H9 (cell line): ENCODE measurements around the gene KAZN. TPM values are rescaled to one million over a fixed set of nuclear protein-coding genes. Genes with fewer than 3 reads are reported as not detected.

Experiments used
- DNase-seq: peaks from one replicate; pipeline ENCODE4 v3.0.0-alpha.2; 2017
- H2AFZ ChIP-seq: one replicate; pipeline ENCODE4 v1.6.1; 2013; ENCODE audit warnings: mild to moderate bottlenecking, low read length, control low read depth, moderate library complexity
- H2AK5ac ChIP-seq: 2 replicates; pipeline ENCODE4 v1.6.1; 2013; ENCODE audit warnings: low read length, control low read depth, mixed read lengths; ENCODE audit not compliant: insufficient read length
- H2BK120ac ChIP-seq: one replicate; pipeline ENCODE4 v1.6.1; 2013; ENCODE audit warnings: low read depth, mild to moderate bottlenecking, low read length, control low read depth, inconsistent platforms; ENCODE audit not compliant: poor library complexity, severe bottlenecking
- H2BK12ac ChIP-seq: 2 replicates; pipeline ENCODE4 v1.6.1; 2013; ENCODE audit warnings: low read length, control low read depth, mixed read lengths, low read depth; ENCODE audit not compliant: insufficient read length
- H2BK15ac ChIP-seq: 2 replicates; pipeline ENCODE4 v1.6.1; 2013; ENCODE audit warnings: low read depth, low read length, control low read depth
- H2BK20ac ChIP-seq: one replicate; pipeline ENCODE4 v1.6.1; 2013; ENCODE audit warnings: low read depth, mild to moderate bottlenecking, low read length, control low read depth, inconsistent platforms; ENCODE audit not compliant: poor library complexity, severe bottlenecking
- H2BK5ac ChIP-seq: 2 replicates; pipeline ENCODE4 v1.6.1; 2013; ENCODE audit warnings: low read length, control low read depth, mixed read lengths; ENCODE audit not compliant: insufficient read length
- H3K14ac ChIP-seq: 2 replicates; pipeline ENCODE4 v1.6.1; 2013; ENCODE audit warnings: low read length, control low read depth; ENCODE audit not compliant: insufficient read depth
- H3K18ac ChIP-seq: 2 replicates; pipeline ENCODE4 v1.6.1; 2013; ENCODE audit warnings: low read depth, mild to moderate bottlenecking, mixed read lengths, low read length, control low read depth; ENCODE audit not compliant: insufficient read length
- H3K23ac ChIP-seq: 2 replicates; pipeline ENCODE4 v1.6.1; 2013; ENCODE audit warnings: low read length, control low read depth, mixed read lengths, low read depth; ENCODE audit not compliant: insufficient read length
- H3K23me2 ChIP-seq: 2 replicates; pipeline ENCODE4 v1.6.1; 2013; ENCODE audit warnings: low read depth, mild to moderate bottlenecking, mixed read lengths, low read length, control low read depth; ENCODE audit not compliant: insufficient read length, poor library complexity, severe bottlenecking
- H3K27ac ChIP-seq: 2 replicates; pipeline ENCODE4 v1.5.1; 2013; ENCODE audit warnings: low read length, control low read depth, mixed read lengths, low read depth; ENCODE audit not compliant: insufficient read length
- H3K27me3 ChIP-seq: 2 replicates; pipeline ENCODE4 v1.6.1; 2013; ENCODE audit warnings: low read length, control low read depth, inconsistent platforms; ENCODE audit not compliant: insufficient read depth
- H3K4ac ChIP-seq: 2 replicates; pipeline ENCODE4 v1.6.1; 2013; ENCODE audit warnings: low read depth, mild to moderate bottlenecking, control low read depth, inconsistent platforms, low read length, moderate library complexity
- H3K4me1 ChIP-seq: 2 replicates; pipeline ENCODE4 v1.6.1; 2013; ENCODE audit warnings: low read length, control low read depth, inconsistent platforms; ENCODE audit not compliant: insufficient read depth
- H3K4me2 ChIP-seq: 2 replicates; pipeline ENCODE4 v1.6.1; 2013; ENCODE audit warnings: low read length, control low read depth, mixed read lengths; ENCODE audit not compliant: insufficient read length, insufficient read depth
- H3K56ac ChIP-seq: 2 replicates; pipeline ENCODE4 v1.6.1; 2013; ENCODE audit warnings: low read depth, mild to moderate bottlenecking, mixed read lengths, low read length, control low read depth; ENCODE audit not compliant: insufficient read length
- H3K79me1 ChIP-seq: 2 replicates; pipeline ENCODE4 v1.6.1; 2013; ENCODE audit warnings: low read depth, mild to moderate bottlenecking, moderate library complexity, low read length, control low read depth, inconsistent platforms; ENCODE audit not compliant: insufficient read depth, poor library complexity, severe bottlenecking
- H3K79me2 ChIP-seq: 2 replicates; pipeline ENCODE4 v1.6.1; 2013; ENCODE audit warnings: low read length, control low read depth, inconsistent platforms; ENCODE audit not compliant: insufficient read depth
- H3K9ac ChIP-seq: 2 replicates; pipeline ENCODE4 v1.6.1; 2013; ENCODE audit warnings: low read length, control low read depth, mixed read lengths; ENCODE audit not compliant: insufficient read length; ENCODE audit errors: extremely low read depth
- H3K9me3 ChIP-seq: one replicate; pipeline ENCODE4 v1.6.1; 2013; ENCODE audit warnings: low read depth, low read length, inconsistent platforms; ENCODE audit not compliant: control insufficient read depth
- H3T11ph ChIP-seq: one replicate; pipeline ENCODE4 v1.6.1; 2013; ENCODE audit warnings: mild to moderate bottlenecking, low read length, control low read depth, inconsistent platforms
- H4K20me1 ChIP-seq: one replicate; pipeline ENCODE4 v1.6.1; 2013; ENCODE audit not compliant: control insufficient read depth, insufficient read length, insufficient read depth
- H4K5ac ChIP-seq: 2 replicates; pipeline ENCODE4 v1.6.1; 2013; ENCODE audit warnings: low read depth, mild to moderate bottlenecking, mixed read lengths, low read length, control low read depth; ENCODE audit not compliant: insufficient read length
- H4K8ac ChIP-seq: replicated peaks from 2 replicates; pipeline ENCODE4 v1.6.1; 2013; ENCODE audit warnings: low read length, control low read depth, mixed read lengths, low read depth; ENCODE audit not compliant: insufficient read length
- H4K91ac ChIP-seq: 2 replicates; pipeline ENCODE4 v1.6.1; 2013; ENCODE audit warnings: low read depth, mild to moderate bottlenecking, moderate library complexity, mixed read lengths, low read length, control low read depth; ENCODE audit not compliant: insufficient read length
- H3K27ac Mint-ChIP-seq, 3 experiments: 2 replicates in 2 of 3; 3 replicates in 1 of 3; pipeline ENCODE4 v1.8.0; 2020 to 2021; ENCODE audit warnings: mixed read lengths in 3 of 3, mild to moderate bottlenecking in 1 of 3, moderate library complexity in 1 of 3
- H3K27me3 Mint-ChIP-seq: 2 replicates; pipeline ENCODE4 v1.8.0; 2021; ENCODE audit warnings: low read depth, mild to moderate bottlenecking, moderate library complexity, mixed read lengths
- H3K36me3 Mint-ChIP-seq, 3 experiments: 2 replicates in 2 of 3; 3 replicates in 1 of 3; pipeline ENCODE4 v1.8.0; 2020 to 2021; ENCODE audit warnings: low read depth in 3 of 3, mixed read lengths in 3 of 3; ENCODE audit not compliant: insufficient read depth in 1 of 3
- H3K4me1 Mint-ChIP-seq, 2 experiments: 2 replicates each; pipeline ENCODE4 v1.8.0; 2020; ENCODE audit warnings: mixed read lengths in 2 of 2
- H3K4me3 Mint-ChIP-seq, 2 experiments: 2 replicates in 1 of 2; 3 replicates in 1 of 2; pipeline ENCODE4 v1.8.0; 2020 to 2021; ENCODE audit warnings: mild to moderate bottlenecking in 2 of 2, mixed read lengths in 2 of 2, moderate library complexity in 1 of 2
- H3K9me3 Mint-ChIP-seq, 2 experiments: 2 replicates in 1 of 2; 3 replicates in 1 of 2; pipeline ENCODE4 v1.8.0; 2020; ENCODE audit warnings: mild to moderate bottlenecking in 2 of 2, mixed read lengths in 2 of 2, moderate library complexity in 1 of 2
- CTCF ChIP-seq: fragments of 200-600 bp; sonication (generic); conservative IDR thresholded peaks from 3 replicates; pipeline ENCODE4 v1.8.0; 2021; ENCODE audit warnings: antibody characterized with exemption, mild to moderate bottlenecking
- WGBS: extraction: QIAGEN DNeasy Blood & Tissue Kit; methylation state at CpG from one replicate; pipeline ENCODE4 v1.1.7; 2013; ENCODE audit warnings: missing lambda C conversion rate, low lambda C conversion rate, mixed read lengths; ENCODE audit not compliant: insufficient read length; ENCODE audit errors: extremely low coverage; 5-methylcytosine and 5-hydroxymethylcytosine counted together
- total RNA-seq: library from RNA; stranded (reverse); gene quantifications from 2 replicates; pipeline ENCODE4 v1.2.1, GENCODE V29; 2021

KAZN gene
- total RNA-seq, 1 experiment from 2014 or later = 7.6 TPM

DNA sequence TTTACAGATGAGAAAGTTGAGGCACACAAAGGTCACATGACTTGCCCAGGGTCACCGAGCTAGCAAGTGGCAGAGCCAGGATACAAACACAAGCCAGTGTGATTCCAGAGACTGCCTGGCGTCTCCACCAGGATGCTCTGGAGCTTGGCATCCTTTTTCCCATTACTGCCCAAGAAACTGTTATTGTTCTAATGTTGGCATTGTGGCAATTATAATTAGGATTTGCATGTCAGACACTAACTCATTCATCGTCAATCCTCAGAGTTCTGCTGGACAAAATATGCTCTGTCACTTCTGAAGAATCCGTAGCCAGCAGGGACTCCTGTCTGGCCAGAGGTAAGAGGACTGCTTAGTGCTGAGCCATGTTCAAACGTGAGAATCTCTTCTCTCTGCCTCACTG, 8.8 kb downstream of the KAZN start:
- WGBS = no CpG with 5 or more reads among the region's 5 CpGs
- Mint-ChIP-seq H3K36me3 (no peaks in the 10 kb centered on the region; a peak in 1 of 7 replicates), H3K27ac (no peak overlapping the region), H3K4me1 (peaks cover 10 to 12% of the 10 kb centered on the region in 2 experiments), H3K27me3 (no peaks in the 10 kb centered on the region; the same call in none of the 2 replicates), H3K4me3 (no peak overlapping the region), H3K9me3 (no peaks in the 10 kb centered on the region)
- DNase-seq = no peak
- Histone ChIP-seq H3K4me1 (peaks cover 1% of the 10 kb centered on the region; the same call in 1 of the 2 replicates), H3K27ac (no peak overlapping the region), H4K8ac (no peak overlapping the region), H2BK15ac (no peak overlapping the region), H2BK5ac (no peak overlapping the region), H3K18ac (no peak overlapping the region), H3K79me1 (no peaks in the 10 kb centered on the region), H3K14ac (no peak overlapping the region), H2BK12ac (no peak overlapping the region), H3K9ac (no peak overlapping the region), H4K20me1 (no peaks in the 10 kb centered on the region), H3K23me2 (no peaks in the 10 kb centered on the region), H3K9me3 (no peaks in the 10 kb centered on the region), H4K5ac (no peak overlapping the region), H3K23ac (no peak overlapping the region), H3K27me3 (no peaks in the 10 kb centered on the region), H3K4me2 (no peak overlapping the region), H3K56ac (no peak overlapping the region), H2BK20ac (no peak overlapping the region), H3K4ac (no peak overlapping the region), H2AK5ac (no peak overlapping the region), H4K91ac (no peak overlapping the region), H3T11ph (no peak overlapping the region), H3K79me2 (no peaks in the 10 kb centered on the region), H2AFZ (no peak overlapping the region), H2BK120ac (no peak overlapping the region)
- TF ChIP-seq CTCF = no peak
